ENCODE measurements around the gene TLR3. TPM values are rescaled to one million over a fixed set of nuclear protein-coding genes. Genes with fewer than 3 reads are reported as not detected.

The TLR3 gene
- total RNA-seq = 0.84 and 1.6 TPM in 2 replicates

GRCh38 chr4:186068581-186069348 is at the start of gene TLR3:
Gene TLR3, plus strand, starts transcription at chr4:186069156. Its CDS starts 7,464 bp downstream, at chr4:186076620.

GRCh38 chr4:186104114-186104889 is 35.3 kb downstream of the TLR3 start, which contains the start of gene FAM149A:
Gene FAM149A, plus strand, starts transcription at chr4:186104704.

Other genes with a start within 250 kb of the TLR3 start
- 0.08 TPM in 1 of 2 replicates, not detected in the other for gene FAM149A, start 35.5 kb downstream of the TLR3 start, total RNA-seq
- gene CYP4V2, start 122.4 kb downstream of the TLR3 start, total RNA-seq = 5.5 and 8.5 TPM in 2 replicates
- gene KLKB1, start 158.4 kb downstream of the TLR3 start, total RNA-seq = not detected in 2 replicates
- gene F11, start 197.0 kb downstream of the TLR3 start, total RNA-seq = not detected in 2 replicates